Activated CD8-positive, alpha-beta T cell treated with anti-CD3 and anti-CD28 coated beads for 36 hours (primary cell): ENCODE results near the gene ARSG. TPM values are rescaled to one million over a fixed set of nuclear protein-coding genes. Genes with fewer than 3 reads are reported as not detected.

Experiments used
- ATAC-seq: fragments of 200-7000 bp; cut with Tn5 transposase; one replicate; pipeline ENCODE4 v1.10.0; 2021; ENCODE audit warnings: mild to moderate bottlenecking, moderate library complexity
- CTCF ChIA-PET: fragments of 350-600 bp; sonication (Branson Sonifier 250); formaldehyde crosslinking; loops from one replicate; lab custom pipeline; 2021; ENCODE audit warnings: antibody characterized with exemption; lab: Charles Lee
- POLR2A ChIA-PET: fragments of 350-600 bp; sonication (Branson Sonifier 250); formaldehyde crosslinking; loops from one replicate; lab custom pipeline; 2021; ENCODE audit warnings: antibody characterized with exemption; lab: Charles Lee
- DNase-seq: peaks from one replicate; pipeline ENCODE4 v3.0.0-alpha.2; 2020
- H3K27ac Mint-ChIP-seq: one replicate; pipeline ENCODE4 v1.8.0; 2021; ENCODE audit warnings: mild to moderate bottlenecking, mixed read lengths
- H3K27me3 Mint-ChIP-seq: one replicate; pipeline ENCODE4 v1.8.0; 2021; ENCODE audit warnings: mixed read lengths
- H3K36me3 Mint-ChIP-seq: one replicate; pipeline ENCODE4 v1.8.0; 2021; ENCODE audit warnings: low read depth, mixed read lengths
- H3K4me1 Mint-ChIP-seq: one replicate; pipeline ENCODE4 v1.8.0; 2021; ENCODE audit warnings: low read depth, mixed read lengths
- H3K4me3 Mint-ChIP-seq: one replicate; pipeline ENCODE4 v1.8.0; 2021; ENCODE audit warnings: mild to moderate bottlenecking, moderate library complexity, mixed read lengths
- H3K9me3 Mint-ChIP-seq: one replicate; pipeline ENCODE4 v1.8.0; 2021; ENCODE audit warnings: mixed read lengths
- CTCF ChIP-seq: fragments of 200-600 bp; IDR thresholded peaks from one replicate; pipeline ENCODE4 v1.8.0; 2022; ENCODE audit warnings: antibody characterized with exemption, mild to moderate bottlenecking
- intact Hi-C: fragments of 100-400 bp; cut with micrococcal nuclease; formaldehyde crosslinking; loops from one replicate; pipeline ENCODE4 v1.10.0; 2022
- total RNA-seq, 2 experiments: library from RNA; stranded (reverse); gene quantifications; one replicate each; pipeline ENCODE4 v1.2.3, GENCODE V29; 2021

Gene ARSG
- total RNA-seq, 2 experiments from 2014 or later: 7.2 to 8.4 TPM

- POLR2A ChIA-PET: interaction anchor here (0.8 to 1.2 kb wide), 3 partner anchors 26 to 92 kb away, joined by 3 to 5 read pairs (median 4); partner anchors contain the start of gene ARSG
These were observed 92.4 kb downstream of the ARSG start for GRCh38 chr17:68383443-68384321.

DNA sequence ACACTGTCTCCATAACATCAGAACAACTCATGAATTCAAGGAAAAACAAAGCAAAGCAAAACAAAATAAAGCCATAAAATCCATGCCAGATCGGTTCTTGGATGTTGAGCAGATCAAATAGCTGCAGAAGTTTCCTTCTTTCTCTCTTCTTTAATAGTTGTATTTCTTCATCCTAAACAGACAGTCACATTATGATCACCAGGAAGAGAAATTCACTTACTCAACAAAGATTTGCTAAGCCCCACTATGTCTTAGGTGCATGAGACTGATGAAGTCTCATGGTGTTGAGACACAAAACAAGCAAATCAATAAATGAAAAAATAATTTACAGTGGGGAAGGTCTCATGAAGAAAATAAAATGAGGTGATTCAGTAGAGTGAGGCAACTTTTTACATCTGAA lies 93.2 kb downstream of the ARSG start:
- ChIA-PET POLR2A (interaction anchor here (1.2 kb wide), 1 partner anchor 93 kb away, joined by 4 read pairs; the partner anchor contains the start of gene ARSG), CTCF (interaction anchor here (0.9 to 2.7 kb wide), 3 partner anchors 14 to 53 kb away, joined by 4 to 10 read pairs (median 6); no protein-coding TSS in a partner anchor)
- Mint-ChIP-seq H3K4me1 (peaks cover 24% of the 10 kb centered on the region), H3K36me3 (no peaks in the 10 kb centered on the region), H3K4me3 (no peak overlapping the region), H3K27me3 (no peaks in the 10 kb centered on the region), H3K9me3 (no peaks in the 10 kb centered on the region), H3K27ac (no peak overlapping the region)
- no peak for TF ChIP-seq CTCF
- DNase-seq: no peak
- ATAC-seq: no peak
- intact Hi-C loops: no loop called here

More at GRCh38 chr17:68383443-68384321, 92.4 kb downstream of the ARSG start:
- Mint-ChIP-seq H3K4me1 (peaks cover 24% of the 10 kb centered on the region), H3K27ac (no peak overlapping the region), H3K4me3 (no peak overlapping the region), H3K9me3 (no peaks in the 10 kb centered on the region), H3K36me3 (no peaks in the 10 kb centered on the region), H3K27me3 (no peaks in the 10 kb centered on the region)
- ATAC-seq (peak; percentile 81), DNase-seq (peak; percentile 36)
- TF ChIP-seq CTCF: no peak
- intact Hi-C loops: no loop called here
- CTCF ChIA-PET: interaction anchor here (0.6 to 2.7 kb wide), 7 partner anchors 13 to 94 kb away, joined by 3 to 10 read pairs (median 4); no protein-coding TSS in a partner anchor

- intact Hi-C loops: no loop called here
- POLR2A ChIA-PET: interaction anchor here (1.2 kb wide), 1 partner anchor 94 kb away, joined by 4 read pairs; the partner anchor contains the start of gene ARSG
- H3K27me3 Mint-ChIP-seq: no peaks in the 10 kb centered on the region
- H3K9me3 Mint-ChIP-seq: no peaks in the 10 kb centered on the region
- ATAC-seq (no peak), DNase-seq (no peak)
- CTCF ChIA-PET: interaction anchor here (0.9 to 2.7 kb wide), 3 partner anchors 14 to 52 kb away, joined by 4 to 10 read pairs (median 6); no protein-coding TSS in a partner anchor
- H3K4me3 Mint-ChIP-seq: no peak overlapping the region
- H3K27ac Mint-ChIP-seq: no peak overlapping the region
- no peaks in the 10 kb centered on the region for H3K36me3 Mint-ChIP-seq
- peaks cover 24% of the 10 kb centered on the region for H3K4me1 Mint-ChIP-seq
- TF ChIP-seq CTCF: no peak
These were observed 93.6 kb downstream of the ARSG start for GRCh38 chr17:68384941-68385340.

DNA sequence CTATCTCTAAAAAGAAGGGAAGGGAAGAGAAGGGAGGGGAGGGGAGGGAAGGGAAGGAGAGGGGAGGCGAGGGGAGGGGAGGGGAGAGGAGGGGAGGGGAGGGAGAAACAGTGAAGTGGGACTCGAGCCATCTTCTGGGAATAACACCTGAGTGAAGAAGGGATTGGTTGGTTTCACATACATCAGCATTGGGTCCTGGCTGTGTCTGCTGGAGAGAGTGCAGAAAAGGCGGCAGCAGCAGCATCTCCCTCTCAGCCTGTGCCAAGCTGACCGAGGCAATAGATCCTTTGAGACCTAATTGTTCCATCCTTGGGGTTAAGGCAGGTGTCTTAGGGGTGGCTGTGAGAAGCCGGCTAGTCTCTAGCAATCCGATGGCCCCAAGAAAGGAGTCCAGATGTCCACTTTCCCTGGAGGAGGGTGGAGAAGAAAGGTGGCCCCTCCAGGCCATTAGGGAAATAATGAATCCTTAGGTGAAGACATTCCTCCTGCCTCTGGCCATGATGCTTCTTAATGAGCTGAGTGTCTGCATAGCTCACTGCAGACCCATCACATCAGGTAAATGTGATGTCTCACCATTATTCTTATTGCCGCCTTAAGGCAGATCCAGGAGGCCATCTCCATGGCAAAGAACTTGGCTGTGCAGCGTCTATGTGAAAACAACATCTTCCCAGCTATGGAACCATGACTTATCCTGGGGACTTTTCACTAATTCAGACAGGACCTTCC lies 94.4 kb downstream of the ARSG start:
- POLR2A ChIA-PET: no interaction called here
- DNase-seq: no peak
- no peaks in the 10 kb centered on the region for H3K36me3 Mint-ChIP-seq
- H3K9me3 Mint-ChIP-seq: no peaks in the 10 kb centered on the region
- no peak for ATAC-seq
- intact Hi-C loops: no loop called here
- no peaks in the 10 kb centered on the region for H3K27me3 Mint-ChIP-seq
- H3K27ac Mint-ChIP-seq: no peak overlapping the region
- no peak overlapping the region for H3K4me3 Mint-ChIP-seq
- no peak for TF ChIP-seq CTCF
- peaks cover 22% of the 10 kb centered on the region for H3K4me1 Mint-ChIP-seq
- CTCF ChIA-PET: interaction anchor here (2.0 to 2.7 kb wide), 2 partner anchors 13 to 46 kb away, joined by 6 to 10 read pairs; no protein-coding TSS in a partner anchor
